GM23248 (cell line): ENCODE data around the gene CFAP57. TPM values are rescaled to one million over a fixed set of nuclear protein-coding genes. Genes with fewer than 3 reads are reported as not detected.

Source experiments
- DNase-seq: peaks from one replicate; pipeline ENCODE4 v3.0.0-alpha.2; 2015
- H2AFZ ChIP-seq: fragments of 200-600 bp; sonication (generic); 2 replicates; pipeline ENCODE4 v1.6.1; 2016; ENCODE audit warnings: antibody characterized with exemption
- H3F3A ChIP-seq: fragments of 200-600 bp; sonication (generic); 2 replicates; pipeline ENCODE4 v1.6.1; 2016; ENCODE audit warnings: mild to moderate bottlenecking, antibody characterized with exemption, mixed run types; ENCODE audit not compliant: insufficient read depth
- H3K27ac ChIP-seq: fragments of 200-600 bp; sonication (generic); 2 replicates; pipeline ENCODE4 v1.5.1; 2016; ENCODE audit warnings: mild to moderate bottlenecking
- H3K27me3 ChIP-seq: fragments of 200-600 bp; sonication (generic); replicated peaks from 2 replicates; pipeline ENCODE4 v1.6.1; 2016; ENCODE audit warnings: mild to moderate bottlenecking; ENCODE audit not compliant: insufficient read depth
- H3K36me3 ChIP-seq: fragments of 200-600 bp; sonication (generic); 2 replicates; pipeline ENCODE4 v1.6.1; 2016; ENCODE audit warnings: low read depth, mild to moderate bottlenecking
- H3K4me1 ChIP-seq: fragments of 200-600 bp; sonication (generic); 2 replicates; pipeline ENCODE4 v1.6.1; 2016; ENCODE audit warnings: mild to moderate bottlenecking; ENCODE audit not compliant: insufficient read depth
- H3K4me2 ChIP-seq: fragments of 200-600 bp; sonication (generic); one replicate; pipeline ENCODE4 v1.6.1; 2016; ENCODE audit warnings: mild to moderate bottlenecking; ENCODE audit not compliant: unreplicated experiment
- H3K4me3 ChIP-seq: fragments of 200-600 bp; sonication (generic); 2 replicates; pipeline ENCODE4 v1.5.1; 2016; ENCODE audit warnings: mild to moderate bottlenecking
- H3K79me2 ChIP-seq: fragments of 200-600 bp; sonication (generic); 2 replicates; pipeline ENCODE4 v1.6.1; 2016; ENCODE audit warnings: mild to moderate bottlenecking; ENCODE audit not compliant: insufficient read depth
- H3K9ac ChIP-seq: fragments of 200-600 bp; sonication (generic); 2 replicates; pipeline ENCODE4 v1.6.1; 2016; ENCODE audit warnings: mild to moderate bottlenecking
- H3K9me2 ChIP-seq: fragments of 200-600 bp; sonication (generic); 2 replicates; pipeline ENCODE4 v1.6.1; 2016; ENCODE audit warnings: mixed run types, mild to moderate bottlenecking, moderate library complexity; ENCODE audit not compliant: insufficient read depth
- H3K9me3 ChIP-seq: fragments of 200-600 bp; sonication (generic); one replicate; pipeline ENCODE4 v1.6.1; 2017; ENCODE audit warnings: low read depth
- H4K20me1 ChIP-seq: fragments of 200-600 bp; sonication (generic); 2 replicates; pipeline ENCODE4 v1.6.0; 2016; ENCODE audit not compliant: insufficient read depth
- EZH2 ChIP-seq: fragments of 200-600 bp; sonication (generic); IDR thresholded peaks from 2 replicates; pipeline ENCODE4 v1.6.1; 2018; ENCODE audit warnings: antibody characterized with exemption, mild to moderate bottlenecking; ENCODE audit not compliant: insufficient read depth, poor library complexity, severe bottlenecking
- EZH2phosphoT487 ChIP-seq: fragments of 200-600 bp; sonication (generic); IDR thresholded peaks from 2 replicates; pipeline ENCODE4 v1.6.1; 2018; ENCODE audit warnings: antibody characterized with exemption, moderate library complexity, mild to moderate bottlenecking, low read depth; ENCODE audit not compliant: insufficient read depth
- WGBS, 2 experiments: methylation state at CpG; one replicate each; pipeline ENCODE4 v1.1.6; 2015 to 2017; ENCODE audit warnings: low lambda C conversion rate in 2 of 2, low coverage in 1 of 2; ENCODE audit errors: missing lambda C conversion rate in 2 of 2; 5-methylcytosine and 5-hydroxymethylcytosine counted together
- in situ Hi-C: fragments of 300-500 bp; cut with MboI; formaldehyde crosslinking; loops from 2 replicates; pipeline ENCODE4 v1.15.0; 2020
- polyA plus RNA-seq: library from polyadenylated mRNA; unstranded; fragments of >200 nt; fragmentation: Nextera tagmentation; extraction: Ambion mirVana; gene quantifications from 2 replicates; pipeline ENCODE4 v1.2.1, GENCODE V29; 2016
- total RNA-seq: library from RNA; depleted of rRNA; stranded (reverse); fragments of >200 nt; shearing (Covaris generic); gene quantifications from 2 replicates; pipeline ENCODE4 v1.2.3, GENCODE V29; 2014

The CFAP57 gene
- total and polyA plus RNA-seq, 2 experiments from 2014 or later: 0.32 to 0.35 TPM

GRCh38 chr1:43140010-43140409 is 32.1 kb upstream of the CFAP57 start:
- Histone ChIP-seq H3K79me2 (no peaks in the 10 kb centered on the region), H4K20me1 (no peaks in the 10 kb centered on the region), H3K9me2 (no peaks in the 10 kb centered on the region), H3K4me1 (no peaks in the 10 kb centered on the region), H3K4me3 (no peak overlapping the region), H3K9me3 (no peaks in the 10 kb centered on the region), H3K36me3 (no peaks in the 10 kb centered on the region), H3K4me2 (no peak overlapping the region), H3F3A (no peaks in the 10 kb centered on the region), H3K27me3 (0 out of 2 replicates have a peak, but pooled peaks cover 16% of the 10 kb centered on the region), H3K9ac (no peak overlapping the region), H3K27ac (no peak overlapping the region), H2AFZ (no peak overlapping the region)
- no peak for DNase-seq
- no peak for TF ChIP-seq EZH2phosphoT487
- no peak for TF ChIP-seq EZH2
- in situ Hi-C loops: no loop called here

GRCh38 chr1:43140583-43140982 is 31.5 kb upstream of the CFAP57 start:
- H3K9me2 ChIP-seq: no peaks in the 10 kb centered on the region
- in situ Hi-C loops: no loop called here
- WGBS, 2 experiments: 79 to 81% methylated on average over 4 of the region's 4 CpGs
- no peak overlapping the region for H3K9ac ChIP-seq
- H3K27ac ChIP-seq: no peak overlapping the region
- H3K9me3 ChIP-seq: no peaks in the 10 kb centered on the region
- 0 out of 2 replicates have a peak, but pooled peaks cover 16% of the 10 kb centered on the region for H3K27me3 ChIP-seq
- H3K79me2 ChIP-seq: no peaks in the 10 kb centered on the region
- H2AFZ ChIP-seq: no peak overlapping the region
- TF ChIP-seq EZH2 (no peak), EZH2phosphoT487 (no peak)
- no peak overlapping the region for H3K4me2 ChIP-seq
- H3K4me3 ChIP-seq: no peak overlapping the region
- H3K4me1 ChIP-seq: no peaks in the 10 kb centered on the region
- no peaks in the 10 kb centered on the region for H3F3A ChIP-seq
- DNase-seq: no peak
- no peaks in the 10 kb centered on the region for H3K36me3 ChIP-seq
- H4K20me1 ChIP-seq: no peaks in the 10 kb centered on the region

GRCh38 chr1:43143441-43143888 is 28.7 kb upstream of the CFAP57 start:
- Histone ChIP-seq H3K27ac (no peak overlapping the region), H3F3A (no peaks in the 10 kb centered on the region), H2AFZ (no peak overlapping the region), H3K36me3 (no peaks in the 10 kb centered on the region), H3K4me1 (no peaks in the 10 kb centered on the region), H3K27me3 (0 out of 2 replicates have a peak, but pooled peaks cover 23% of the 10 kb centered on the region), H3K79me2 (no peaks in the 10 kb centered on the region), H3K4me2 (no peak overlapping the region), H3K9ac (no peak overlapping the region), H4K20me1 (no peaks in the 10 kb centered on the region), H3K4me3 (no peak overlapping the region), H3K9me3 (no peaks in the 10 kb centered on the region), H3K9me2 (no peaks in the 10 kb centered on the region)
- in situ Hi-C loops: no loop called here
- 33 to 38% methylated on average over 7 of the region's 7 CpGs for WGBS, 2 experiments
- DNase-seq: peak; percentile 2
- no peak for TF ChIP-seq EZH2phosphoT487
- TF ChIP-seq EZH2: no peak

GRCh38 chr1:43144237-43144636 is 27.9 kb upstream of the CFAP57 start:
- H3K4me2 ChIP-seq: no peak overlapping the region
- H3K9me3 ChIP-seq: no peaks in the 10 kb centered on the region
- no peak overlapping the region for H3K9ac ChIP-seq
- no peaks in the 10 kb centered on the region for H4K20me1 ChIP-seq
- peak; percentile 64 for DNase-seq
- H3K4me1 ChIP-seq: no peaks in the 10 kb centered on the region
- TF ChIP-seq EZH2phosphoT487: no peak
- no peak for TF ChIP-seq EZH2
- H3K4me3 ChIP-seq: no peak overlapping the region
- in situ Hi-C loops: no loop called here
- H3K27ac ChIP-seq: no peak overlapping the region
- no peaks in the 10 kb centered on the region for H3K36me3 ChIP-seq
- no peaks in the 10 kb centered on the region for H3K79me2 ChIP-seq
- 0 out of 2 replicates have a peak, but pooled peaks cover 23% of the 10 kb centered on the region for H3K27me3 ChIP-seq
- H3F3A ChIP-seq: no peaks in the 10 kb centered on the region
- H2AFZ ChIP-seq: no peak overlapping the region
- H3K9me2 ChIP-seq: no peaks in the 10 kb centered on the region
